ENCODE measurements around the gene SLC12A8.

The SLC12A8 gene

DNA sequence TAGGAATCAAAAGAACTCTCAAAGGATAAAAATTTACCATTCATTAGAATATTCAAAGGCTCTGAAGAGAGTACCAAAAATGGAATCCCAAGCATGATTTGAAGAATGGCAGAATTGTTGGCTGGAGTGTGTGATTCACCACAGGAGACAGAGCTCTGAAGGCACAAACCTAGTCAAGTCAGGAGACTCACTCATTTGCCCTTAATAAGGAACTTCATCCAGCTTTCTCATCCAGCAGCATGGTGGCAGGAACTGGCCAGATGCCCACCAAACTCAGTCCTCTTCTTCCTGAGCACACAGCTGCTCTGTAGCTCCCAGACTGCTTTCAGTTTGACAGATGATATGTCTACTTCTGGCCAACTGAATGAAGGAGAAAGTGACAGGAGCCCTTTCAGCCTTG lies 140.2 kb downstream of the SLC12A8 start:
- no peak for DNase-seq (ENCODE audit: low read depth)
- H3K4me3 ChIP-seq (ENCODE audit: low read length): no peak overlapping the region
- no peak for TF ChIP-seq CTCF (conservative IDR thresholded peaks at IDR 0.05; ENCODE audit: low read depth, low read length)

GRCh38 chr3:125069968-125070745 lies 142.4 kb downstream of the SLC12A8 start:
- no peak overlapping the region for H3K4me3 ChIP-seq (ENCODE audit: low read length)
- DNase-seq (ENCODE audit: low read depth): no peak
- no peak for TF ChIP-seq CTCF (conservative IDR thresholded peaks at IDR 0.05; ENCODE audit: low read depth, low read length)

GRCh38 chr3:125069452-125069851 lies 143.1 kb downstream of the SLC12A8 start:
- DNase-seq (ENCODE audit: low read depth): no peak
- TF ChIP-seq CTCF (conservative IDR thresholded peaks at IDR 0.05; ENCODE audit: low read depth, low read length): no peak
- no peak overlapping the region for H3K4me3 ChIP-seq (ENCODE audit: low read length)

DNA sequence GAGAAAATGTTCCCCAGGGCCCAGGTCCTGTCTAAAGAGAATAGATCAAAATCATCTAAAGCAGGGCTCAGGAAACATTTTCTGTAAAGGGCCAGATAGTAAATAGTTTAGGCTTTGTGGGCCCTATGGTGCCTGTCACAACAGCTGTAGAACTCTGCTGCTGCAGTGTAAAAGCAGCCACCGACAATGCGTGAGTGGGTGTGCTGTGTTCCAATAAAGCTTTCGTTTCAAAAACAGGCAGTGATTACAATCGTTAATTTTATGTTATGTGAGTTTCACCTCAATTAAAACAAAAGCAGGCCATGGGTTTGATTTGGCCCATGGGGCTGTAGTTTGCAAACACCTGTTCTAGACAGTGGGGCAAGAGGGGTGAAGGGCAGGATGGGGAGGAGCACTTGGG lies 144.3 kb downstream of the SLC12A8 start:
- TF ChIP-seq CTCF (conservative IDR thresholded peaks at IDR 0.05; ENCODE audit: low read depth, low read length): no peak
- DNase-seq (ENCODE audit: low read depth): no peak
- H3K4me3 ChIP-seq (ENCODE audit: low read length): no peak overlapping the region

GRCh38 chr3:125067225-125067624 lies 145.3 kb downstream of the SLC12A8 start:
- no peak overlapping the region for H3K4me3 ChIP-seq (ENCODE audit: low read length)
- TF ChIP-seq CTCF (conservative IDR thresholded peaks at IDR 0.05; ENCODE audit: low read depth, low read length): no peak
- DNase-seq (ENCODE audit: low read depth): no peak

DNA sequence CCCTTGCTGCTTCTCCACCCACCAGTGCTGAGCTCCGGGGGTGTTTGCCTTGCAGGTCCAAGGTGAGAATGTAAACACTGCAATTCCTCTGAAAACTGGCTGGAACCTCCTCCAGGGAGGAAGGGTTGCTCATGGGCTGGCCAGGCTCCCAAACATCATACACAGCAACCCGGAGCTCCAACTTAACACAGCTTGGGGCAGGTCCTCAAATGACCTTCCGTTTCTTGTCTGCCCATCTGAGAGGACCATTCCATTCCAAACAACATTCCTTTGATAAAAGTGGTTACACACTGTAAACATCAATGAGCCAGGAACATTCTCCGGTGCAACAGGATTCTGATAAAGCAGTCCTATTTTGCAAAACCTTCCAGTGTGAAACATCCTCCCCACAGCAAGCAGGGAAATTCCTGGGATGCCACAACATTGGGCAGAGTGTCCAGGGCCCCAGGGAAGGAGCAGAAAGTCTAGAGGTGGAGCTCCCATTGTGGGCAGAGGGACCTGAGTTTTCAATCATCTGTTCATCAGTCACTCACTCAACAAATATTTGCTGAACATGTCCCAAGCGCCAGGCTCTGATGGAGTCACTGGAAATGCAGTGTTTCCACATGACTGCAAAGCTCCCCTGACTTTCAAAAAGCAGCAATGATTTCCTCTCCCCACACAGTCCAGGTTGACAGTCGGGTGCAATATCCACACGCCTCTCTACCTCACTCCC lies 149.5 kb downstream of the SLC12A8 start:
- TF ChIP-seq CTCF (conservative IDR thresholded peaks at IDR 0.05; ENCODE audit: low read depth, low read length): no peak
- no peak for DNase-seq (ENCODE audit: low read depth)
- H3K4me3 ChIP-seq (ENCODE audit: low read length): no peak overlapping the region

GRCh38 chr3:125061646-125062045 lies 150.9 kb downstream of the SLC12A8 start:
- H3K4me3 ChIP-seq (ENCODE audit: low read length): no peak overlapping the region
- DNase-seq (ENCODE audit: low read depth): no peak
- no peak for TF ChIP-seq CTCF (conservative IDR thresholded peaks at IDR 0.05; ENCODE audit: low read depth, low read length)
